HepG2 (cell line): Measurements from ENCODE around the gene PPRC1. TPM values are rescaled to one million over a fixed set of nuclear protein-coding genes. Genes with fewer than 3 reads are reported as not detected.

Experiments used
- AHR ChIP-seq: IDR thresholded peaks from 2 replicates; pipeline ENCODE4 v1.6.1; 2018; ENCODE audit warnings: missing genetic modification reagents, missing compliant biosample characterization
- ARNTL ChIP-seq: sonication (generic); formaldehyde crosslinking; IDR thresholded peaks from 2 replicates; pipeline ENCODE4 v1.4.0; 2020; ENCODE audit warnings: mild to moderate bottlenecking, missing genetic modification reagents
- ASH2L ChIP-seq: fragments of 300-600, 200-600 bp; sonication (generic); IDR thresholded peaks from 2 replicates; pipeline ENCODE4 v1.7.0; 2017; ENCODE audit warnings: low read depth, mild to moderate bottlenecking, moderate library complexity, mixed read lengths, low read length; ENCODE audit not compliant: insufficient read length
- BRCA1 ChIP-seq: sonication (generic); formaldehyde crosslinking; IDR thresholded peaks from 2 replicates; pipeline ENCODE4 v1.4.0; 2020; ENCODE audit warnings: missing genetic modification reagents
- EP300 ChIP-seq, 3 experiments: sonication (generic) in 1 of 3; formaldehyde crosslinking in 1 of 3; IDR thresholded peaks; 2 replicates each; pipeline versions ENCODE4 v1.5.1 to v1.6.1; 2011 to 2020; ENCODE audit warnings: low read depth in 2 of 3, low read length in 2 of 3, borderline replicate concordance in 1 of 3, improper control_type of control experiment in 1 of 3, mild to moderate bottlenecking in 1 of 3, missing genetic modification reagents in 1 of 3, moderate library complexity in 1 of 3
- GABPB1 ChIP-seq: IDR thresholded peaks from 2 replicates; pipeline ENCODE4 v1.6.1; 2016; ENCODE audit warnings: mild to moderate bottlenecking, missing genetic modification reagents, moderate library complexity, missing compliant biosample characterization
- GTF3A ChIP-seq: sonication (generic); formaldehyde crosslinking; conservative IDR thresholded peaks from 2 replicates; pipeline ENCODE4 v1.4.0; 2020; ENCODE audit warnings: mild to moderate bottlenecking, missing genetic modification reagents
- HDAC1 ChIP-seq: sonication (generic); formaldehyde crosslinking; IDR thresholded peaks from 2 replicates; pipeline ENCODE4 v1.5.1; 2020; ENCODE audit warnings: mild to moderate bottlenecking, missing genetic modification reagents
- IKZF5 ChIP-seq: IDR thresholded peaks from 2 replicates; pipeline ENCODE4 v1.6.1; 2018; ENCODE audit warnings: missing genetic modification reagents, mild to moderate bottlenecking, missing compliant biosample characterization
- KDM2A ChIP-seq: sonication (generic); formaldehyde crosslinking; IDR thresholded peaks from 2 replicates; pipeline ENCODE4 v1.4.0; 2020; ENCODE audit warnings: low read depth, missing genetic modification reagents, borderline replicate concordance
- MAX ChIP-seq: IDR thresholded peaks from 2 replicates; pipeline ENCODE4 v1.6.1; 2012; ENCODE audit warnings: inconsistent platforms
- MED1 ChIP-seq: sonication (generic); formaldehyde crosslinking; IDR thresholded peaks from 2 replicates; pipeline ENCODE4 v1.4.0; 2020; ENCODE audit warnings: missing genetic modification reagents
- MNT ChIP-seq: fragments of 450-650 bp; IDR thresholded peaks from 2 replicates; pipeline ENCODE4 v1.6.1; 2016
- NR2C2 ChIP-seq: sonication (generic); formaldehyde crosslinking; IDR thresholded peaks from 2 replicates; pipeline ENCODE4 v1.4.0; 2020; ENCODE audit warnings: missing genetic modification reagents, mild to moderate bottlenecking, moderate library complexity, borderline replicate concordance
- SOX5 ChIP-seq: IDR thresholded peaks from 2 replicates; pipeline ENCODE4 v1.6.1; 2016; ENCODE audit warnings: borderline replicate concordance
- ZNF326 ChIP-seq: sonication (generic); formaldehyde crosslinking; IDR thresholded peaks from 2 replicates; pipeline ENCODE4 v1.4.0; 2020; ENCODE audit warnings: missing genetic modification reagents, borderline replicate concordance
- ZNF432 ChIP-seq: sonication (generic); formaldehyde crosslinking; IDR thresholded peaks from 2 replicates; pipeline ENCODE4 v1.5.0; 2020; ENCODE audit warnings: missing genetic modification reagents, mild to moderate bottlenecking, borderline replicate concordance
- ZNF703 ChIP-seq: sonication (generic); formaldehyde crosslinking; IDR thresholded peaks from 2 replicates; pipeline ENCODE4 v1.5.1; 2020; ENCODE audit warnings: missing genetic modification reagents, mild to moderate bottlenecking, moderate library complexity, borderline replicate concordance
- ZNF878 ChIP-seq: sonication (generic); formaldehyde crosslinking; IDR thresholded peaks from 2 replicates; pipeline ENCODE4 v1.8.1; 2023; ENCODE audit warnings: mild to moderate bottlenecking, missing genetic modification reagents, moderate library complexity
- polyA plus RNA-seq, 8 experiments: library from polyadenylated mRNA; depleted of rRNA in 3 of 8; stranded (reverse) in 7 of 8; unstranded in 1 of 8; fragments of >200 nt; fragmentation: Illumina TruSeq in 4 of 8; extraction: Trizol in 4 of 8; gene quantifications; 2 replicates each; pipeline versions ENCODE4 v1.2.1 to v1.2.3, GENCODE V29; 2011 to 2016; ENCODE audit warnings: low read depth in 4 of 8, missing spikeins in 1 of 8, mixed read lengths in 1 of 8; ENCODE audit not compliant: insufficient read depth in 1 of 8
- total RNA-seq, 5 experiments: library from RNA; depleted of rRNA; stranded (reverse); fragments of >200 nt; fragmentation: Illumina TruSeq; extraction: Trizol; gene quantifications; 2 replicates each; pipeline ENCODE4 v1.2.3, GENCODE V29; 2016; ENCODE audit warnings: low read depth in 1 of 5
- TF ChIP-seq, protein P1 (sequence below): sonication (generic); formaldehyde crosslinking; IDR thresholded peaks from 2 replicates; pipeline ENCODE4 v1.4.0; 2020; ENCODE audit warnings: missing genetic modification reagents, mild to moderate bottlenecking, borderline replicate concordance
- TF ChIP-seq, protein P2 (sequence below): sonication (generic); formaldehyde crosslinking; IDR thresholded peaks from 2 replicates; pipeline ENCODE4 v1.4.0; 2020; ENCODE audit warnings: mild to moderate bottlenecking, missing genetic modification reagents

PPRC1 gene
- total and polyA plus RNA-seq, 2 of the 13 experiments (the other 11 are each of a cell fraction or from before 2014, with no cell fraction given), result 18.7 to 24.2 TPM

DNA sequence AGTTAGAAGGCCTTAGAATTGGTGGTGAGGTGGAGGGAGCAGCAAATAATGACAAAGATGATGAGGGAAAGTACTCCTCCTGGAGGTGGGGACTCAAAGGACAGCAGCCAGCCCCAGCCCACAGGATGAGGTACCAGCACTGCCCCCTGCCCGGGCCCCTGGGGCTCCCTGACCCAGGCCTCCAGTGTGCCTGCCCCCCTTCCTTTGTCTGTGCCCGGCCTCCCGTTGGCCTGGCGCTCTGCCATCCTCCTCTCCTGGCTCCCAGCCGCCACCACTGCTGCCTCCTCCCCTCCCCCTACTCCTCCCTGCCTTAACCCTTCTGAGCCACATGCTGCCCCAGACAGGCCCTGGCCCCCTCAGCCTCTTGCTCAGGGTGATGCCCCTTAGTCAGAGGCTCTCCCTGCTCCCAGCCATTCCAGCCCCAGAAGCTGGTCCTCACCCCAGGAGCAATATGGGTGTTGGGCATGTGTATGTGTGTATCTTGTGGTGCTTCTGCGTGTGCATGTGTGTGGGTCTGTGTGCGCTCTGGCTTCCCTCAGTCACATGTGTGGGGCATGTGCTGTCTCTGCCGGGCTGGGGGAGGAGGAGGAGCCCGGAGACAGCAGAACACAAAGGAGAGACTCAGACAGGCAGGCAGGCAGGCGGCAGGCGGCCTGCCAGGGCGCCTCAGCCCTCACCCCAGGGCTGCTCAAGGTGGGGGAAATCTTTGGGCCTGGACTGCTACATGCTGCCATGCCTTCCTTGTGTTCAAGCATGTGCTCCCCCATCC, 15.3 kb upstream of the PPRC1 start (continued):
- TF ChIP-seq, protein P1, sequence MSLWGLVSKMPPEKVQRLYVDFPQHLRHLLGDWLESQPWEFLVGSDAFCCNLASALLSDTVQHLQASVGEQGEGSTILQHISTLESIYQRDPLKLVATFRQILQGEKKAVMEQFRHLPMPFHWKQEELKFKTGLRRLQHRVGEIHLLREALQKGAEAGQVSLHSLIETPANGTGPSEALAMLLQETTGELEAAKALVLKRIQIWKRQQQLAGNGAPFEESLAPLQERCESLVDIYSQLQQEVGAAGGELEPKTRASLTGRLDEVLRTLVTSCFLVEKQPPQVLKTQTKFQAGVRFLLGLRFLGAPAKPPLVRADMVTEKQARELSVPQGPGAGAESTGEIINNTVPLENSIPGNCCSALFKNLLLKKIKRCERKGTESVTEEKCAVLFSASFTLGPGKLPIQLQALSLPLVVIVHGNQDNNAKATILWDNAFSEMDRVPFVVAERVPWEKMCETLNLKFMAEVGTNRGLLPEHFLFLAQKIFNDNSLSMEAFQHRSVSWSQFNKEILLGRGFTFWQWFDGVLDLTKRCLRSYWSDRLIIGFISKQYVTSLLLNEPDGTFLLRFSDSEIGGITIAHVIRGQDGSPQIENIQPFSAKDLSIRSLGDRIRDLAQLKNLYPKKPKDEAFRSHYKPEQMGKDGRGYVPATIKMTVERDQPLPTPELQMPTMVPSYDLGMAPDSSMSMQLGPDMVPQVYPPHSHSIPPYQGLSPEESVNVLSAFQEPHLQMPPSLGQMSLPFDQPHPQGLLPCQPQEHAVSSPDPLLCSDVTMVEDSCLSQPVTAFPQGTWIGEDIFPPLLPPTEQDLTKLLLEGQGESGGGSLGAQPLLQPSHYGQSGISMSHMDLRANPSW (CRISPR knock-in tag), result no peak
- TF ChIP-seq AHR (CRISPR knock-in tag), result 0 out of 2 replicates have a peak, but pooled peaks have one; percentile 22
- TF ChIP-seq, protein P2, sequence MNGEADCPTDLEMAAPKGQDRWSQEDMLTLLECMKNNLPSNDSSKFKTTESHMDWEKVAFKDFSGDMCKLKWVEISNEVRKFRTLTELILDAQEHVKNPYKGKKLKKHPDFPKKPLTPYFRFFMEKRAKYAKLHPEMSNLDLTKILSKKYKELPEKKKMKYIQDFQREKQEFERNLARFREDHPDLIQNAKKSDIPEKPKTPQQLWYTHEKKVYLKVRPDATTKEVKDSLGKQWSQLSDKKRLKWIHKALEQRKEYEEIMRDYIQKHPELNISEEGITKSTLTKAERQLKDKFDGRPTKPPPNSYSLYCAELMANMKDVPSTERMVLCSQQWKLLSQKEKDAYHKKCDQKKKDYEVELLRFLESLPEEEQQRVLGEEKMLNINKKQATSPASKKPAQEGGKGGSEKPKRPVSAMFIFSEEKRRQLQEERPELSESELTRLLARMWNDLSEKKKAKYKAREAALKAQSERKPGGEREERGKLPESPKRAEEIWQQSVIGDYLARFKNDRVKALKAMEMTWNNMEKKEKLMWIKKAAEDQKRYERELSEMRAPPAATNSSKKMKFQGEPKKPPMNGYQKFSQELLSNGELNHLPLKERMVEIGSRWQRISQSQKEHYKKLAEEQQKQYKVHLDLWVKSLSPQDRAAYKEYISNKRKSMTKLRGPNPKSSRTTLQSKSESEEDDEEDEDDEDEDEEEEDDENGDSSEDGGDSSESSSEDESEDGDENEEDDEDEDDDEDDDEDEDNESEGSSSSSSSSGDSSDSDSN (CRISPR knock-in tag), result peak; percentile 54; the same call in 1 of the 2 replicates
- no peak for TF ChIP-seq BRCA1 (CRISPR knock-in tag)
- peak in 1 of 2 experiments; percentile 37; a peak in 1 of 4 replicates for TF ChIP-seq EP300 (IDR thresholded peaks at IDR 0.05; ENCODE audit: low read depth in 2 of 2, low read length in 2 of 2)
- TF ChIP-seq EP300 (CRISPR knock-in tag; IDR thresholded peaks at IDR 0.05; ENCODE audit: borderline replicate concordance), result no peak
- TF ChIP-seq ZNF432, result no peak
- peak; percentile 86 for TF ChIP-seq MAX
- TF ChIP-seq MED1 (CRISPR knock-in tag), result no peak
- no peak for TF ChIP-seq IKZF5 (CRISPR knock-in tag)
- TF ChIP-seq MNT, result peak; percentile 76
- no peak for TF ChIP-seq NR2C2 (CRISPR knock-in tag)
- peak; percentile 59; the same call in 1 of the 2 replicates for TF ChIP-seq ZNF878
- TF ChIP-seq ZNF703 (CRISPR knock-in tag), result no peak
- peak; percentile 99 for TF ChIP-seq ARNTL
- TF ChIP-seq ZNF326 (CRISPR knock-in tag), result no peak
- peak; percentile 44; the same call in 1 of the 2 replicates for TF ChIP-seq GABPB1 (CRISPR knock-in tag)
- peak; percentile 74 for TF ChIP-seq HDAC1
- TF ChIP-seq KDM2A (CRISPR knock-in tag), result peak; percentile 39; the same call in 1 of the 2 replicates
- peak; percentile 42 for TF ChIP-seq ASH2L
- TF ChIP-seq GTF3A (CRISPR knock-in tag), result no peak
- peak; percentile 37; the same call in 1 of the 2 replicates for TF ChIP-seq SOX5 (CRISPR knock-in tag)
